Osteoblast (primary cell): ENCODE results near the gene RTL10. TPM values are rescaled to one million over a fixed set of nuclear protein-coding genes. Genes with fewer than 3 reads are reported as not detected.
"Not testable (repeated sequence)": the region's sequence is repeated elsewhere in the genome, so short reads cannot be mapped to it uniquely, and the experiment has no call there.

Source experiments
- DNase-seq: peaks from one replicate; pipeline ENCODE4 v3.0.0; 2011; ENCODE audit warnings: low spot score, mixed read lengths; ENCODE audit not compliant: insufficient read length; ENCODE audit errors: missing footprints
- H2AFZ ChIP-seq: 2 replicates; pipeline ENCODE4 v1.6.0; 2011; ENCODE audit warnings: mild to moderate bottlenecking, low read length
- H3K27ac ChIP-seq: 2 replicates; pipeline ENCODE4 v1.5.1; 2011; ENCODE audit warnings: mild to moderate bottlenecking, low read depth, low read length, moderate library complexity
- H3K27me3 ChIP-seq: 2 replicates; pipeline ENCODE4 v1.6.0; 2012; ENCODE audit warnings: mild to moderate bottlenecking, control low read depth, inconsistent platforms, low read length, moderate library complexity; ENCODE audit not compliant: insufficient read depth
- H3K36me3 ChIP-seq: 2 replicates; pipeline ENCODE4 v1.5.1; 2011; ENCODE audit warnings: mild to moderate bottlenecking, low read length, control low read depth, moderate library complexity; ENCODE audit not compliant: insufficient read depth
- H3K4me1 ChIP-seq: 2 replicates; pipeline ENCODE4 v1.5.1; 2011; ENCODE audit warnings: mild to moderate bottlenecking, low read length, control low read depth, moderate library complexity; ENCODE audit not compliant: insufficient read depth
- H3K4me2 ChIP-seq: 2 replicates; pipeline ENCODE4 v1.6.0; 2011; ENCODE audit warnings: mild to moderate bottlenecking, low read length; ENCODE audit not compliant: insufficient read depth
- H3K4me3 ChIP-seq: fragments of 200-600 bp; sonication (generic); 3 replicates; pipeline ENCODE4 v1.5.1; 2012; ENCODE audit warnings: mild to moderate bottlenecking, low read length, inconsistent platforms; ENCODE audit not compliant: insufficient read depth
- H3K79me2 ChIP-seq: 2 replicates; pipeline ENCODE4 v1.6.0; 2012; ENCODE audit warnings: mild to moderate bottlenecking, low read length, control low read depth, inconsistent platforms; ENCODE audit not compliant: insufficient read depth
- H3K9me3 ChIP-seq: 2 replicates; pipeline ENCODE4 v1.5.1; 2011; ENCODE audit warnings: low read depth, low read length, control low read depth
- H4K20me1 ChIP-seq: 2 replicates; pipeline ENCODE4 v1.6.0; 2012; ENCODE audit warnings: mild to moderate bottlenecking, low read length, control low read depth; ENCODE audit not compliant: insufficient read depth
- total RNA-seq: library from RNA; depleted of rRNA; stranded (reverse); fragments of >200 nt; gene quantifications from 2 replicates; pipeline ENCODE4 v1.2.3, GENCODE V29; 2012
- TF ChIP-seq, protein P1 (sequence below): IDR thresholded peaks from 2 replicates; pipeline ENCODE4 v1.5.1; 2011; ENCODE audit warnings: mild to moderate bottlenecking, low read depth, low read length, moderate library complexity; ENCODE audit errors: extremely low read depth

Gene RTL10
- total RNA-seq, 1 donor, result 11.9 TPM

DNA sequence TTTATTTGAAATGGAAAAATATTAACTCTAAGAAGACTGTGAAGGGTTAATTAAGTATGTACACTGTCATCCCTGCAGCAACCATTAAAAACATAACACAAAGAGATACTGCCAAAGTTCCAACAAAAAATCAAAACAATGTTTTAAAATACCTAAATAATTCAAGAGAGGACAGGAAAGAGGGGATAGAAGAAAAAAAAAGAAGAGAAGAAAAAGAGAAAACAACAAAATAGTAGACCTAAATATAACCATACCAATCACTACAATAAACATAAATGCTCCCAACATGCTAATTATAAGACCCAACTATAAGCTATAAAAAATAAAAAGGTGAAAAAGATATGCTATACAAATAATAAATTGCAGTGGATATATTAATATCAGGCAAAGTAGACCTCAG, 20.1 kb downstream of the RTL10 start:
- H3K4me2 ChIP-seq, result no peak overlapping the region

DNA sequence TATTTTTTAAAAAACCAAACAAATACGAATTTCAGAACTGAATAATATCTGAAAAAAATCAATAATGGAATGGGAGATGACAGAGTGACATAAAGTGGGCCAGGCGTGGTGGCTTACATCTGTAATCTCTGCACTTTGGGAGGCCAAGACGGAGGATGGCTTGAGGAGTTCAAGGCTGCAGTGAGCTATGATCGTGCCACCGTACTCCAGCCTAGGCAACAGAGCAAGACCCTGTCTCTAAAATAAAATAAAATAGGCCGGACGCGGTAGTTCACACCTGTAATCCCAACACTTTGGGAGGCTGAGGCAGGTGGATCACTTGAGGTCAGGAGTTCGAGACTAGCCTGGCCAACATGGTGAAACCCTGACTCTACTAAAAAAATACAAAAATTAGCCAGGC, 21.3 kb downstream of the RTL10 start:
- H4K20me1 ChIP-seq, H2AFZ ChIP-seq, H3K27ac ChIP-seq, H3K4me2 ChIP-seq, H3K4me3 ChIP-seq, H3K27me3 ChIP-seq, H3K4me1 ChIP-seq, H3K9me3 ChIP-seq, DNase-seq, H3K79me2 ChIP-seq, H3K36me3 ChIP-seq: not testable (repeated sequence)

More for the DNA sequence above, 20.1 kb downstream of the RTL10 start:
- Histone ChIP-seq H2AFZ (no peak overlapping the region), H3K4me3 (no peak overlapping the region), H3K27me3 (no peaks in the 10 kb centered on the region), H3K36me3 (no peaks in the 10 kb centered on the region), H3K27ac (no peak overlapping the region), H3K9me3 (no peaks in the 10 kb centered on the region), H3K79me2 (no peaks in the 10 kb centered on the region), H4K20me1 (peaks cover 3% of the 10 kb centered on the region), H3K4me1 (peaks cover 4% of the 10 kb centered on the region)
- TF ChIP-seq, protein P1, sequence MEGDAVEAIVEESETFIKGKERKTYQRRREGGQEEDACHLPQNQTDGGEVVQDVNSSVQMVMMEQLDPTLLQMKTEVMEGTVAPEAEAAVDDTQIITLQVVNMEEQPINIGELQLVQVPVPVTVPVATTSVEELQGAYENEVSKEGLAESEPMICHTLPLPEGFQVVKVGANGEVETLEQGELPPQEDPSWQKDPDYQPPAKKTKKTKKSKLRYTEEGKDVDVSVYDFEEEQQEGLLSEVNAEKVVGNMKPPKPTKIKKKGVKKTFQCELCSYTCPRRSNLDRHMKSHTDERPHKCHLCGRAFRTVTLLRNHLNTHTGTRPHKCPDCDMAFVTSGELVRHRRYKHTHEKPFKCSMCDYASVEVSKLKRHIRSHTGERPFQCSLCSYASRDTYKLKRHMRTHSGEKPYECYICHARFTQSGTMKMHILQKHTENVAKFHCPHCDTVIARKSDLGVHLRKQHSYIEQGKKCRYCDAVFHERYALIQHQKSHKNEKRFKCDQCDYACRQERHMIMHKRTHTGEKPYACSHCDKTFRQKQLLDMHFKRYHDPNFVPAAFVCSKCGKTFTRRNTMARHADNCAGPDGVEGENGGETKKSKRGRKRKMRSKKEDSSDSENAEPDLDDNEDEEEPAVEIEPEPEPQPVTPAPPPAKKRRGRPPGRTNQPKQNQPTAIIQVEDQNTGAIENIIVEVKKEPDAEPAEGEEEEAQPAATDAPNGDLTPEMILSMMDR, result no peak
- no peak for DNase-seq

DNA sequence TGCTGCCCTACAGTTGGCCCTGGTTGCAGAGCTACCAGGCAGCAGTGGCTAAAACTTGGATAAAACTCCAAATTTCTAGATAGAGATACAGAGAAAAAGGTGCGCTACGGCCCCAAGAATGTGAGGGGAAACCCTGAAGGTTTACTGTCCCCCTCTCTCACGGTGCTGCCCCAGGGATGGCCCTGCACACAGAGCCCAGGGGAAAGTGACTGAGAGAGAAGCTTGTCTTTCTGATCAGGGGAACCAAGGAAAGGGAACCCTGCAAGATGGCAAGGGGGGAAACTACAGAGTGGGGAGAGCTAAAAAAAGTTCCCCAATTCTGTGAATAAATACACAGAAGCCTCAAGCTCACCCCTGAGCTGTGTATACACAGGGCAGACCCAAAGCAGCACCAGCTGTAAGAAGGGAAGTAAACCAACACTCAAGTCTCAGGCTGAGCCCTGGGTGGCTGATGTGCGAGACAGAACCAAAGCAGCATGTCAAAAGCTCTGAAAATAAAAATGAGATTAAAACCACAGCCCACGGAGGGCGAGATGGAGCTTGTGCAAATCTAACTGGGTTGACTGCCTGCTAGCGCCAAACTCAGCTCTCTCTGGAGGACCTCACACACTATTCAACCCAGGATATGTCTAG, 22.1 kb downstream of the RTL10 start:
- Histone ChIP-seq H3K4me1 (peaks cover 4% of the 10 kb centered on the region), H3K79me2 (no peaks in the 10 kb centered on the region), H3K4me2 (no peak overlapping the region), H3K4me3 (no peak overlapping the region), H3K27ac (no peak overlapping the region), H3K9me3 (no peaks in the 10 kb centered on the region), H4K20me1 (peaks cover 3% of the 10 kb centered on the region), H2AFZ (no peak overlapping the region), H3K36me3 (no peaks in the 10 kb centered on the region), H3K27me3 (no peaks in the 10 kb centered on the region)
- DNase-seq, result peak; percentile 41
- TF ChIP-seq, protein P1, result no peak

DNA sequence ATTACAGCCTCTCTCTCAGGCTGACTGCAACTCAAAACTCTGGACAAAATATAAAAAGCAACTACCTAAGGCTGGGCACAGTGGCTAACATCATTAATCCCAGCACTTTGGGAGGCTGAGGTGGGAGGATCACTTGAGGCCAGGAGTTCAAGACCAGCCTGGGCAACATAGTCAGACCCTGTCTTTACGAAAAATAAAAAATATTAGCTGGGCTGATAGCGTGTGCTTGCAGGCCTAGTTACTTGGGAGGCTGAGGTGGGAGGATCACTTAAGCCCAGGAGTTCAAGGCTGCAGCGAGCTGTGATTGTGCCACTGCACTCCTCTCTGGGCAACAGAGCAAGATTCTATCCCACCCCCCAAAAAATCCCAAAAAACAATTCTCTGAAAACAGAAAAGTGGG, 22.7 kb downstream of the RTL10 start:
- not testable (repeated sequence) for H3K27ac ChIP-seq, H4K20me1 ChIP-seq, H3K36me3 ChIP-seq, H2AFZ ChIP-seq, H3K4me1 ChIP-seq, H3K79me2 ChIP-seq, H3K4me2 ChIP-seq, H3K9me3 ChIP-seq, H3K27me3 ChIP-seq, DNase-seq, H3K4me3 ChIP-seq

DNA sequence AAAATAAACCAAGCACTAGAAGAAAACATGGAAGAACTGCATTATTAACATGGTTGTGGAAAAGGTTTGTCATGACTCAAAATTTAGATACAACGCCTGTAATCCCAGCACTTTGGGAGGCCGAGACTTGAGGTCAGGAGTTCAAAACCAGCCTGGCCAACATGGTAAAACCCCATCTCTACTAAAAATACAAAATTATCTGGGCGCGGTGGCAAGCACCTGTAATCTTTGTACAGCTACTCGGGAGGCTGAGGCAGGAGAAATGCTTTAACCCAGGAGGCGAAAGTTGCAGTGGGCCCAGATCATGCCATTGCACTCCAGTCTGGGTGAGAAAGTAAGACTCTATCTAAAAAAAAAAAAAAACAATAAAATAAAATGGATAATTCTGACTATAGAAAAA, 23.7 kb downstream of the RTL10 start:
- DNase-seq, result no peak
- Histone ChIP-seq H3K27ac (no peak overlapping the region), H3K79me2 (no peaks in the 10 kb centered on the region), H3K27me3 (no peaks in the 10 kb centered on the region), H3K4me3 (no peak overlapping the region), H3K4me1 (no peaks in the 10 kb centered on the region), H2AFZ (no peak overlapping the region), H4K20me1 (no peaks in the 10 kb centered on the region), H3K4me2 (no peak overlapping the region), H3K36me3 (no peaks in the 10 kb centered on the region), H3K9me3 (no peaks in the 10 kb centered on the region)
- TF ChIP-seq, protein P1, result no peak
